Neural cell (in vitro differentiated cells): ENCODE measurements around the gene ZNF839. TPM values are rescaled to one million over a fixed set of nuclear protein-coding genes. Genes with fewer than 3 reads are reported as not detected.

Experiments used
- H2AFZ ChIP-seq: fragments of 200-600, 300-800 bp; sonication (generic), shearing (Covaris generic); 2 replicates; pipeline ENCODE4 v1.6.0; 2014; ENCODE audit warnings: low read depth, mild to moderate bottlenecking, antibody characterized with exemption, low read length, moderate library complexity
- H3F3A ChIP-seq: fragments of 200-600 bp; shearing (Covaris generic); 2 replicates; pipeline ENCODE4 v1.6.1; 2016; ENCODE audit warnings: mild to moderate bottlenecking, moderate library complexity, mixed read lengths, antibody characterized with exemption, low read length; ENCODE audit not compliant: insufficient read depth, poor library complexity, severe bottlenecking
- H3K27ac ChIP-seq: fragments of 200-600, 300-800 bp; sonication (generic), shearing (Covaris generic); 2 replicates; pipeline ENCODE4 v1.5.1; 2014; ENCODE audit warnings: mild to moderate bottlenecking, low read length, moderate library complexity
- H3K27me3 ChIP-seq: fragments of 300-800, 200-600 bp; sonication (generic), shearing (Covaris generic); 2 replicates; pipeline ENCODE4 v1.6.0; 2014; ENCODE audit warnings: mild to moderate bottlenecking, low read depth, low read length, moderate library complexity; ENCODE audit not compliant: insufficient read depth
- H3K36me3 ChIP-seq: fragments of 300-800, 200-600 bp; sonication (generic), shearing (Covaris generic); 2 replicates; pipeline ENCODE4 v1.5.1; 2014; ENCODE audit warnings: mild to moderate bottlenecking, antibody characterized with exemption, low read length, moderate library complexity; ENCODE audit not compliant: insufficient read depth
- H3K4me2 ChIP-seq: fragments of 300-800, 200-600 bp; sonication (generic), shearing (Covaris generic); 2 replicates; pipeline ENCODE4 v1.6.0; 2014; ENCODE audit warnings: mild to moderate bottlenecking, low read length
- H3K4me3 ChIP-seq: fragments of 300-800, 200-600 bp; sonication (generic), shearing (Covaris generic); 2 replicates; pipeline ENCODE4 v1.5.1; 2014; ENCODE audit warnings: mild to moderate bottlenecking, low read length, moderate library complexity
- H3K79me2 ChIP-seq: fragments of 200-600 bp; shearing (Covaris generic); replicated peaks from 2 replicates; pipeline ENCODE4 v1.6.0; 2014; ENCODE audit warnings: mild to moderate bottlenecking, low read length, moderate library complexity; ENCODE audit not compliant: insufficient read depth
- H3K9ac ChIP-seq: fragments of 300-800, 200-600 bp; sonication (generic), shearing (Covaris generic); 2 replicates; pipeline ENCODE4 v1.6.1; 2016; ENCODE audit warnings: mild to moderate bottlenecking, low read length, mixed read lengths
- H3K9me2 ChIP-seq: fragments of 200-600 bp; shearing (Covaris generic); 2 replicates; pipeline ENCODE4 v1.6.1; 2016; ENCODE audit warnings: mild to moderate bottlenecking, low read length, mixed read lengths; ENCODE audit not compliant: insufficient read depth
- H3K9me3 ChIP-seq: fragments of 200-600, 300-800 bp; sonication (generic), shearing (Covaris generic); 2 replicates; pipeline ENCODE4 v1.6.1; 2016; ENCODE audit warnings: mild to moderate bottlenecking, mixed run types, low read length, moderate library complexity, mixed read lengths
- H4K20me1 ChIP-seq: fragments of 200-600 bp; shearing (Covaris generic); 2 replicates; pipeline ENCODE4 v1.6.1; 2016; ENCODE audit warnings: mild to moderate bottlenecking, mixed run types; ENCODE audit not compliant: insufficient read depth
- EP300 ChIP-seq: fragments of 450-650 bp; conservative IDR thresholded peaks from 2 replicates; pipeline ENCODE4 v1.6.1; 2014; ENCODE audit warnings: antibody characterized with exemption, mild to moderate bottlenecking, moderate library complexity; ENCODE audit not compliant: poor library complexity, severe bottlenecking
- EZH2 ChIP-seq: fragments of 200-600, 300-800 bp; shearing (Covaris generic), sonication (generic); IDR thresholded peaks from 2 replicates; pipeline ENCODE4 v1.6.1; 2014; ENCODE audit warnings: antibody characterized with exemption, low read length, borderline replicate concordance, mild to moderate bottlenecking; ENCODE audit not compliant: insufficient read depth, poor library complexity, severe bottlenecking
- MXI1 ChIP-seq: fragments of 450-650 bp; conservative IDR thresholded peaks from 2 replicates; pipeline ENCODE4 v1.6.1; 2014; ENCODE audit warnings: antibody characterized with exemption, mild to moderate bottlenecking; ENCODE audit not compliant: poor library complexity, severe bottlenecking
- POLR2AphosphoS5 ChIP-seq: IDR thresholded peaks from 2 replicates; pipeline ENCODE4 v1.6.1; 2012
- RAD21 ChIP-seq: fragments of 450-650 bp; conservative IDR thresholded peaks from 2 replicates; pipeline ENCODE4 v1.6.1; 2014; ENCODE audit warnings: antibody characterized with exemption, mild to moderate bottlenecking, moderate library complexity
- SMC3 ChIP-seq: fragments of 450-650 bp; conservative IDR thresholded peaks from 2 replicates; pipeline ENCODE4 v1.6.1; 2014; ENCODE audit warnings: antibody characterized with exemption, mild to moderate bottlenecking, moderate library complexity; ENCODE audit not compliant: poor library complexity
- TAF1 ChIP-seq: IDR thresholded peaks from 2 replicates; pipeline ENCODE4 v1.6.1; 2012; ENCODE audit warnings: low read depth
- polyA plus RNA-seq: library from polyadenylated mRNA; depleted of rRNA; stranded (reverse); fragments of >200 nt; gene quantifications from 2 replicates; pipeline ENCODE4 v1.2.3, GENCODE V29; 2014
- TF ChIP-seq, protein P1 (sequence below): fragments of 450-650 bp; IDR thresholded peaks from 2 replicates; pipeline ENCODE4 v1.5.1; 2014; ENCODE audit warnings: antibody characterized with exemption, mild to moderate bottlenecking, moderate library complexity; ENCODE audit not compliant: poor library complexity, severe bottlenecking
- TF ChIP-seq, protein P2 (sequence below): IDR thresholded peaks from 2 replicates; pipeline ENCODE4 v1.6.1; 2012; ENCODE audit warnings: borderline replicate concordance

The ZNF839 gene
- polyA plus RNA-seq, 1 donor from 2014 or later, result 15.3 TPM

GRCh38 chr14:102279688-102280348 lies 39.7 kb upstream of the ZNF839 start:
- no peaks in the 10 kb centered on the region for H3F3A ChIP-seq
- no peaks in the 10 kb centered on the region for H3K27me3 ChIP-seq
- TF ChIP-seq RAD21 (no peak), MXI1 (no peak), SMC3 (no peak)
- no peak overlapping the region for H3K4me3 ChIP-seq
- H4K20me1 ChIP-seq, result no peaks in the 10 kb centered on the region
- H3K79me2 ChIP-seq, result no peaks in the 10 kb centered on the region
- H3K27ac ChIP-seq, result no peak overlapping the region
- H3K9me2 ChIP-seq, result no peaks in the 10 kb centered on the region
- no peaks in the 10 kb centered on the region for H3K9me3 ChIP-seq
- no peaks in the 10 kb centered on the region for H3K36me3 ChIP-seq
- H3K4me2 ChIP-seq, result no peak overlapping the region
- no peak overlapping the region for H3K9ac ChIP-seq
- no peak overlapping the region for H2AFZ ChIP-seq

DNA sequence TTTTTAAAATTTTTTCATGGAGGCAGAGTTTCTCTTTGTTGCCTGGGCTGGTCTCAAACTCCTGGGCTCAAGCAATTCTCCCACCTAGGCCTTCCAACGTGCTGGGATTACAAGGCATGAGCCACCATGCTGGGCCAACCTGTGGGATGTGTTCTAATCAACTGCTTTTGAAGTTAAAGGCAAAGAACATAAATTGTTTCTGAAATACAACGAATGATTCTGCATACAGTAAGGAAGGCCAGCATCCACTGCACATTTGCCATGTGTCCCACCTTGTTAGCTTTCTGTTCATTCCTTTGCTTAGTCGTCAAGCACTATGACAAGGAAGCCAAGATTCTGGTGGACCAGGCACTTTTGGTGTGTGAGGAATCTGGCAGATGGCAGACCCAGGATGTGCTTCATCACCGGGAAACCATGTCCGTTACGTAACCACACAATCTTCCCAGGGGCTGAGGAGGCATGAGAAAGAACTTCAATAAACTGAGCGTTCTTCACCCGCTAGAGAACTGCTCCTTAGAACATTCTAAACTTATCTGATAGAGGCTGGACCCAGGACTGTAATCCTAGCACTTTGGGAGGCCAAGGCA lies 39.1 kb upstream of the ZNF839 start:
- H3K4me2 ChIP-seq, result no peak overlapping the region
- H3K9me2 ChIP-seq, result no peaks in the 10 kb centered on the region
- TF ChIP-seq POLR2AphosphoS5, result no peak
- TF ChIP-seq, protein P1, sequence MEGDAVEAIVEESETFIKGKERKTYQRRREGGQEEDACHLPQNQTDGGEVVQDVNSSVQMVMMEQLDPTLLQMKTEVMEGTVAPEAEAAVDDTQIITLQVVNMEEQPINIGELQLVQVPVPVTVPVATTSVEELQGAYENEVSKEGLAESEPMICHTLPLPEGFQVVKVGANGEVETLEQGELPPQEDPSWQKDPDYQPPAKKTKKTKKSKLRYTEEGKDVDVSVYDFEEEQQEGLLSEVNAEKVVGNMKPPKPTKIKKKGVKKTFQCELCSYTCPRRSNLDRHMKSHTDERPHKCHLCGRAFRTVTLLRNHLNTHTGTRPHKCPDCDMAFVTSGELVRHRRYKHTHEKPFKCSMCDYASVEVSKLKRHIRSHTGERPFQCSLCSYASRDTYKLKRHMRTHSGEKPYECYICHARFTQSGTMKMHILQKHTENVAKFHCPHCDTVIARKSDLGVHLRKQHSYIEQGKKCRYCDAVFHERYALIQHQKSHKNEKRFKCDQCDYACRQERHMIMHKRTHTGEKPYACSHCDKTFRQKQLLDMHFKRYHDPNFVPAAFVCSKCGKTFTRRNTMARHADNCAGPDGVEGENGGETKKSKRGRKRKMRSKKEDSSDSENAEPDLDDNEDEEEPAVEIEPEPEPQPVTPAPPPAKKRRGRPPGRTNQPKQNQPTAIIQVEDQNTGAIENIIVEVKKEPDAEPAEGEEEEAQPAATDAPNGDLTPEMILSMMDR, result no peak
- TF ChIP-seq, protein P2, sequence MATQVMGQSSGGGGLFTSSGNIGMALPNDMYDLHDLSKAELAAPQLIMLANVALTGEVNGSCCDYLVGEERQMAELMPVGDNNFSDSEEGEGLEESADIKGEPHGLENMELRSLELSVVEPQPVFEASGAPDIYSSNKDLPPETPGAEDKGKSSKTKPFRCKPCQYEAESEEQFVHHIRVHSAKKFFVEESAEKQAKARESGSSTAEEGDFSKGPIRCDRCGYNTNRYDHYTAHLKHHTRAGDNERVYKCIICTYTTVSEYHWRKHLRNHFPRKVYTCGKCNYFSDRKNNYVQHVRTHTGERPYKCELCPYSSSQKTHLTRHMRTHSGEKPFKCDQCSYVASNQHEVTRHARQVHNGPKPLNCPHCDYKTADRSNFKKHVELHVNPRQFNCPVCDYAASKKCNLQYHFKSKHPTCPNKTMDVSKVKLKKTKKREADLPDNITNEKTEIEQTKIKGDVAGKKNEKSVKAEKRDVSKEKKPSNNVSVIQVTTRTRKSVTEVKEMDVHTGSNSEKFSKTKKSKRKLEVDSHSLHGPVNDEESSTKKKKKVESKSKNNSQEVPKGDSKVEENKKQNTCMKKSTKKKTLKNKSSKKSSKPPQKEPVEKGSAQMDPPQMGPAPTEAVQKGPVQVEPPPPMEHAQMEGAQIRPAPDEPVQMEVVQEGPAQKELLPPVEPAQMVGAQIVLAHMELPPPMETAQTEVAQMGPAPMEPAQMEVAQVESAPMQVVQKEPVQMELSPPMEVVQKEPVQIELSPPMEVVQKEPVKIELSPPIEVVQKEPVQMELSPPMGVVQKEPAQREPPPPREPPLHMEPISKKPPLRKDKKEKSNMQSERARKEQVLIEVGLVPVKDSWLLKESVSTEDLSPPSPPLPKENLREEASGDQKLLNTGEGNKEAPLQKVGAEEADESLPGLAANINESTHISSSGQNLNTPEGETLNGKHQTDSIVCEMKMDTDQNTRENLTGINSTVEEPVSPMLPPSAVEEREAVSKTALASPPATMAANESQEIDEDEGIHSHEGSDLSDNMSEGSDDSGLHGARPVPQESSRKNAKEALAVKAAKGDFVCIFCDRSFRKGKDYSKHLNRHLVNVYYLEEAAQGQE, result no peak
- no peak for TF ChIP-seq SMC3
- TF ChIP-seq EZH2, result no peak
- no peak for TF ChIP-seq MXI1
- no peak for TF ChIP-seq EP300
- no peak for TF ChIP-seq RAD21
- TF ChIP-seq TAF1, result no peak
- no peaks in the 10 kb centered on the region for H3K27me3 ChIP-seq
- no peaks in the 10 kb centered on the region for H3K36me3 ChIP-seq
- H3K9ac ChIP-seq, result no peak overlapping the region
- H4K20me1 ChIP-seq, result no peaks in the 10 kb centered on the region
- H2AFZ ChIP-seq, result no peak overlapping the region
- no peaks in the 10 kb centered on the region for H3K9me3 ChIP-seq
- H3K4me3 ChIP-seq, result no peak overlapping the region
- H3K79me2 ChIP-seq, result no peaks in the 10 kb centered on the region
- no peaks in the 10 kb centered on the region for H3F3A ChIP-seq
- H3K27ac ChIP-seq, result no peak overlapping the region
